Esophagus (tissue), 2 donors: ENCODE data around the gene MAP1LC3B. TPM values are rescaled to one million over a fixed set of nuclear protein-coding genes. Genes with fewer than 3 reads are reported as not detected.

ENCODE experiments used
- H3K27ac ChIP-seq, 2 donors: one replicate each; pipeline ENCODE4 v1.5.1; 2013; ENCODE audit warnings: low read depth in 2 of 2, mild to moderate bottlenecking in 2 of 2, inconsistent platforms in 1 of 2, low read length in 1 of 2, moderate library complexity in 1 of 2
- H3K27me3 ChIP-seq, 2 donors: one replicate each; pipeline ENCODE4 v1.6.1; 2013; ENCODE audit warnings: low read length in 2 of 2, control low read depth in 1 of 2, mild to moderate bottlenecking in 1 of 2; ENCODE audit not compliant: insufficient read depth in 2 of 2, control insufficient read depth in 1 of 2
- H3K36me3 ChIP-seq, 2 donors: one replicate each; pipeline ENCODE4 v1.6.1; 2013; ENCODE audit warnings: low read length in 1 of 2; ENCODE audit not compliant: control insufficient read depth in 2 of 2, insufficient read depth in 2 of 2
- H3K4me1 ChIP-seq, 2 donors: one replicate each; pipeline ENCODE4 v1.6.1; 2013; ENCODE audit warnings: low read length in 1 of 2; ENCODE audit not compliant: control insufficient read depth in 2 of 2, insufficient read depth in 2 of 2
- H3K4me3 ChIP-seq, 2 donors: one replicate each; pipeline ENCODE4 v1.5.1; 2013; ENCODE audit warnings: low read length in 2 of 2, mild to moderate bottlenecking in 2 of 2, low read depth in 1 of 2, moderate library complexity in 1 of 2
- H3K9me3 ChIP-seq, 2 donors: one replicate each; pipeline ENCODE4 v1.6.1; 2013; ENCODE audit warnings: mild to moderate bottlenecking in 2 of 2, low read depth in 1 of 2, low read length in 1 of 2, moderate library complexity in 1 of 2; ENCODE audit not compliant: control insufficient read depth in 2 of 2, insufficient read depth in 1 of 2
- whole genome bisulfite sequencing, 2 donors: extraction: QIAGEN DNeasy Blood & Tissue Kit; methylation state at CpG; one replicate each; pipeline ENCODE4 v1.1.7; 2013; 5-methylcytosine and 5-hydroxymethylcytosine counted together
- polyA plus RNA-seq, 2 donors: library from polyadenylated mRNA; stranded (reverse); fragments of 200-250 nt; gene quantifications; one replicate each; pipeline ENCODE4 v1.2.3, GENCODE V29; 2013
- donor health status: healthy with polysubstance abuse.
- donor health status: Bipolar disorder and iron deficiency.

MAP1LC3B gene
- polyA plus RNA-seq, 2 donors = 28.1 to 41.2 TPM

- Histone ChIP-seq H3K27me3 (no peaks in the 10 kb centered on the region), H3K27ac (no peak overlapping the region), H3K9me3 (no peaks in the 10 kb centered on the region), H3K36me3 (peaks cover 0 to 12% of the 10 kb centered on the region in 2 donors), H3K4me3 (no peak overlapping the region), H3K4me1 (peaks cover 5 to 12% of the 10 kb centered on the region in 2 donors)
- WGBS, 2 donors = 84 to 85% methylated on average over 9 of the region's 9 CpGs
Measured at GRCh38 chr16:87367529-87367928, 24.6 kb upstream of the MAP1LC3B start.

GRCh38 chr16:87368029-87368770, 23.9 kb upstream of the MAP1LC3B start:
- no peak overlapping the region for H3K4me3 ChIP-seq
- no peak overlapping the region for H3K27ac ChIP-seq
- H3K9me3 ChIP-seq = no peaks in the 10 kb centered on the region
- peaks cover 0 to 12% of the 10 kb centered on the region in 2 donors for H3K36me3 ChIP-seq
- 71% methylated on average over 5 of the region's 5 CpGs for WGBS, 2 donors
- H3K4me1 ChIP-seq = peaks cover 5 to 12% of the 10 kb centered on the region in 2 donors
- H3K27me3 ChIP-seq = no peaks in the 10 kb centered on the region

- Histone ChIP-seq H3K4me1 (peaks cover 3 to 12% of the 10 kb centered on the region in 2 donors), H3K27me3 (no peaks in the 10 kb centered on the region), H3K27ac (peak overlapping the region in 1 of 2 donors; percentile 37), H3K4me3 (no peak overlapping the region), H3K9me3 (no peaks in the 10 kb centered on the region), H3K36me3 (peaks cover 0 to 12% of the 10 kb centered on the region in 2 donors)
- 88 to 90% methylated on average over 14 of the region's 14 CpGs for WGBS, 2 donors
Measured at GRCh38 chr16:87369117-87369765, 22.9 kb upstream of the MAP1LC3B start.

- no peak overlapping the region for H3K4me3 ChIP-seq
- peaks cover 2 to 12% of the 10 kb centered on the region in 2 donors for H3K4me1 ChIP-seq
- 77 to 79% methylated on average over 16 of the region's 16 CpGs for WGBS, 2 donors
- H3K27me3 ChIP-seq = no peaks in the 10 kb centered on the region
- peaks cover 0 to 12% of the 10 kb centered on the region in 2 donors for H3K36me3 ChIP-seq
- no peak overlapping the region for H3K27ac ChIP-seq
- no peaks in the 10 kb centered on the region for H3K9me3 ChIP-seq
Measured at GRCh38 chr16:87369796-87370719, 22.1 kb upstream of the MAP1LC3B start.

- H3K4me3 ChIP-seq = no peak overlapping the region
- 80 to 81% methylated on average over 20 of the region's 20 CpGs for WGBS, 2 donors
- H3K4me1 ChIP-seq = peaks cover 7 to 12% of the 10 kb centered on the region in 2 donors
- peaks cover 0 to 9% of the 10 kb centered on the region in 2 donors for H3K36me3 ChIP-seq
- no peaks in the 10 kb centered on the region for H3K9me3 ChIP-seq
- H3K27ac ChIP-seq = no peak overlapping the region
- no peaks in the 10 kb centered on the region for H3K27me3 ChIP-seq
Measured at GRCh38 chr16:87371261-87371866, 20.8 kb upstream of the MAP1LC3B start.

GRCh38 chr16:87372305-87372704, 19.8 kb upstream of the MAP1LC3B start:
- Histone ChIP-seq H3K4me1 (peaks cover 7 to 9% of the 10 kb centered on the region in 2 donors), H3K27ac (no peak overlapping the region)
- 93 to 95% methylated on average over 4 of the region's 4 CpGs for WGBS, 2 donors

GRCh38 chr16:87374313-87374712, 17.8 kb upstream of the MAP1LC3B start:
- Histone ChIP-seq H3K27ac (no peak overlapping the region), H3K27me3 (no peaks in the 10 kb centered on the region), H3K36me3 (peaks cover 0 to 4% of the 10 kb centered on the region in 2 donors), H3K9me3 (no peaks in the 10 kb centered on the region), H3K4me1 (peaks cover 4 to 8% of the 10 kb centered on the region in 2 donors), H3K4me3 (no peak overlapping the region)
- 97% methylated on average over 13 of the region's 13 CpGs for WGBS, 2 donors

More at GRCh38 chr16:87372305-87372704, 19.8 kb upstream of the MAP1LC3B start:
- no peaks in the 10 kb centered on the region for H3K27me3 ChIP-seq
- no peak overlapping the region for H3K4me3 ChIP-seq
- peaks cover 0 to 7% of the 10 kb centered on the region in 2 donors for H3K36me3 ChIP-seq
- H3K9me3 ChIP-seq = no peaks in the 10 kb centered on the region

- WGBS, 2 donors = 48 to 60% methylated on average over 9 of the region's 9 CpGs
- peaks cover 3 to 4% of the 10 kb centered on the region in 2 donors for H3K4me1 ChIP-seq
- H3K36me3 ChIP-seq = peaks cover 0 to 4% of the 10 kb centered on the region in 2 donors
- no peaks in the 10 kb centered on the region for H3K9me3 ChIP-seq
- H3K27me3 ChIP-seq = no peaks in the 10 kb centered on the region
- H3K27ac ChIP-seq = peak overlapping the region; percentile 53 to 55
- no peak overlapping the region for H3K4me3 ChIP-seq
Measured at GRCh38 chr16:87375426-87376135, 16.6 kb upstream of the MAP1LC3B start.
